G401 (cell line): ENCODE measurements around the gene GMFB. TPM values are rescaled to one million over a fixed set of nuclear protein-coding genes. Genes with fewer than 3 reads are reported as not detected.

Source experiments
- DNase-seq: peaks from one replicate; pipeline ENCODE4 v3.0.0-alpha.2; 2015; ENCODE audit warnings: low spot score
- in situ Hi-C: cut with HindIII; loops from 2 replicates; pipeline ENCODE4 v1.10.0; 2016; ENCODE audit warnings: low sequenced_read_pairs, mixed read lengths
- total RNA-seq: library from RNA; depleted of rRNA; stranded (reverse); fragments of >200 nt; shearing (Covaris generic); gene quantifications from 2 replicates; pipeline ENCODE4 v1.2.3, GENCODE V29; 2014

The GMFB gene
- total RNA-seq, 1 experiment from 2014 or later = 134 TPM

DNA sequence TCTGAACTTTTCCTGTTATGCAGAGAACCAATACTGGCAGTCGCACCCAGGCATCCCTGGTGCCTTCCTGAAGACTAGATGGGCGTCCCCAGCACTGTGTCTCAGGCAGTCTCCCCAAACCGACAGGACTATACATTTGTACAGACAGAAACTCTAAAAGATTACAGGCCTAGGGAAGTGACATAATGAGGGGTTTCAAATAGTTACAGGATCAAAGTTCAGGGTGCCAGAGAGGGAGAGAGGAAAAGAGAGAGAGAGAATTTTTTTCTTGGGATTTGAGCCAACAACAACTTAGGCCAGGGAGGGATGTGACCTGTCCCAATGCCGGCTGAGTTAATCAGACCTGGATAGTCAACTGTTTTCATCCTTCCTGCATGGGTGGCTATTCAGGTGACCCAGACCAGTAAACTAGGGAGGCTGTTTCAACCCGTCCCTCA is 9.3 kb upstream of the GMFB start:
- in situ Hi-C loops = no loop called here
- DNase-seq = no peak

DNA sequence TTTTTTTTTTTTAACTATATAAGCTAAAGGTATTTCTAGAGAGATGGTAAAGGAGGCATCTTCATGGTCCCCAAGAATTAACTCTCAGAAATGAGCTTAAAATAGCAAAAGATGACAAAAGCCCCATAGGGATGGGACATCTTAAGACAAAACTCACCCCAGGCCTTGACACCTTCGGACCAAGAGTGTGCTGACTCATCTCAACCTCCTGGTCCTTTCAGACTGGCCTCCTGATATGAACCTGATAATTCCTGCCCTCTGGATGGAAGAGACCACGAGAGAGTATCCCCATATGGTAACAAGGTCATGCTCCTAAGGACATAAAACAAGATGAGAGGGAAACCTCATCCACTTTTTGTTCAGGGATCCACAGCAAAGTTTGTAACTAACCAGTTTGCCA is 8.4 kb upstream of the GMFB start:
- in situ Hi-C loops = no loop called here
- no peak for DNase-seq

DNA sequence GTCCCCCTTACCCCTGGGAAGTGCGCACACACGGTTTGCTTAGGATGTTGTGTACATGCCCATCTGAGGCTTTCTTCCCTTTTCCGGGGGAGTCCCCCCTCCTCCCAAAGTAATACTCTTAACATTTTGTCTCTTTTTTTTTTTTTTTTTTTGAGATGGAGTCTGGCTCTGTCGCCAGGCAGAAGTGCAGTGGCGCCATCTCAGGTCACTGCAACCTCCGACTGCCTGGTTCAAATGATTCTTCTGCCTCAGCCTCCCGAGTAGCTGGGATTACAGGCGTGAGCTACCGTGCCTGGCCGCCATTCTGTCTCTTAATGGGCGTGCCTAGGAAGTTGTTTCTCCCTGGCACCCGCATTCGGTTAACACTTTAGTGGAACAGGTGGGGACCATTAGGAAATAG is 4.5 kb upstream of the GMFB start:
- in situ Hi-C loops = no loop called here
- no peak for DNase-seq

DNA sequence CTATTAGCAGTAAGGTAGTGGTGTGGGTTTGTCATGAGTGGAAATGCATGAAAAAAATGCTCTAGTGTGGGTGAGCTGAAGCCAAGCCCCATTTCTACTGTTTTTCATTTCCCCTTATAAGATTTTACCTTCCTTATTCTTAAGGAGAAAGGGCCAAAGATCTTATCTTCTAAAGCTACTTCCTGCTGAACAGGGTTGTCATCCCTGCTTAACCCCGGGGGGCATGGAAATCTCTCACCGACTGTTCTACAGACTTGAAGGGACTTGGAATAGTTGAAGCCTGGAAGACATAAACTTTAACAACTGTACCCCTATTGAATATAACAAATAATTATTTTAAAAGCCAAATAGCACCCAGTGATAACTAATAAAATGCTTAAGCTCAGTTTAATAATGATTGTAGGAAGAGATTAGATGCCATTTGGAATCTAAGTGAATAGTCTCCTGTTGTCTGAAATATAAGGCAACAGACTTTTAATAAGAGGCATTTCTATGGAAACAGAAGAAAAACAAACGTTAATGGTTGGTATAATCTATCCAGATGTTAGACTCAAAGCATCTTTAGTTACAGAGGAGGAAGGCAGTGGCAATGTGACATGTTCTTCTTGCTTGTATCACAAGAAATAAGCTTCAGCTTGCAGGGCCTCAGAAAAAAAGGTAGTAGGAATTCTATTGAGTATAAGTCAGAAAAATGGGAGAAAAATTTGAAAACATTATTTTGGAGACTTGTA is 1.8 kb upstream of the GMFB start:
- in situ Hi-C loops = no loop called here
- DNase-seq = no peak

DNA sequence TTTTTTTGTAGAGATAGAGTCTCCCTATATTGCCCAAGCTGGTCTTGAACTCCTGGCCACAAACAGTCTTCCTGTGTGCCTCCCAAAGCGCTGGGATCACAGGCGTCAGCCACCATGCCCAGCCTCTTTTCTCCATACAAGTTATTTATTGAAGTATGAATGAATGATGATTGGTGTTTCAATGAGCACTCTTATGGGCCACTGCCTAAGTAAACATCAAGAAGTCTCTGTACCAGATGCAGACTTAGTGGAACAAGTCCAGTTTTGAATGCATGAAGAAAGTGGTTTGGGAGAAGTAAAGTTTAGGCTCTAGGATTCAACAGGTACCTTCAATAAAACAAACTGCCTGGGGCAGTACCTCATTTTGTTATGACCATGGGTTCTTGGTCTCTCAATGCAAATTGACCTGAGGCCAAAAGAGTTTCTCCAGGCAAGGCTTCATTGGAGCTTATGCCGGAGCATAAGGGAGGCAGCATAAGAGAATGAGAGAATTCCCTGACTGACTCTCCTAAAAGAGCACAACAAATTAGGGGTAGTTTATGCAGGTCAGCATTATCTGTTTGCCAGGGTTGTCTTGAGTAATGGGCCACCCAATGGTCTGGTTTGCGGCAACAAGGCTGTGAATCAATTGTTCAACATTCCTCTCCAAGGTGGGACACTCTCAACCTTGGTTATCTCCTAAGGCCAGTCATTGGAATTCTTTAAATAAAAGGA is 1.1 kb upstream of the GMFB start:
- in situ Hi-C loops = no loop called here
- DNase-seq = no peak

DNA sequence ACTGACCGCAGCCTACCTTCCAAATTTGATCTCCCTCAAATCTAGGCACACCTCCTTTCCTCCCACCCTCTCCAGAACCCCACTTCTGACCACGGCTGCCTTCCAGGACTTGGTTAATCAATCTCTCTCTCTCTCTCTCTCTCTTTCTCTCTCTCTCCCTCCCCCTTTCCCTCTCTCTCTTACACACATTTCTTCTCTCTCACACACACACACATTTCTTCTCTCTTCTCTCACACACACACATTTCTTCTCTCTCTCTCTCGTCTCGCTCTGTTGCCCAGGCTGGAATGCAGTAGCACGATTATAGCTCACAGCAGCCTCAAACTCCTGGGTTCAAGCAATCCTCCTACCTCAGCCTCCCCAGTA is 521 bp upstream of the GMFB start:
- in situ Hi-C loops = no loop called here
- DNase-seq = no peak

DNA sequence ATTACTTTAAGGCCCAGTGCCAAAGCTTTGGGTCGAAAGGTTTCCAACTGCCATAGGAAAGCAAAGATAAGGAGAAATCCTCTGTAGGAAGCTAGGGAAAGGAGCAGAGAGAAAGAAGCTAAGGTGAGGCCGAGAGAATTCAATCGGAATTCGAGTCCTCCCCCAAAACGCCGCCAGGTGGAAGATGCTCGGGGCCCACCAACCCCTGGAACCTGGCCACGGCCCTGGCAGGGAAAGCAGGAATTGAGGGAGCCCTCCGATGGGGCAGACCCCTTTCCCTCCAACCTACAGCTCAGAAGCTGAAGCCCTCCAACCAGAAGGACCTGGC is 498 bp downstream of the GMFB start:
- peak; percentile 27 for DNase-seq
- in situ Hi-C loops = no loop called here

DNA sequence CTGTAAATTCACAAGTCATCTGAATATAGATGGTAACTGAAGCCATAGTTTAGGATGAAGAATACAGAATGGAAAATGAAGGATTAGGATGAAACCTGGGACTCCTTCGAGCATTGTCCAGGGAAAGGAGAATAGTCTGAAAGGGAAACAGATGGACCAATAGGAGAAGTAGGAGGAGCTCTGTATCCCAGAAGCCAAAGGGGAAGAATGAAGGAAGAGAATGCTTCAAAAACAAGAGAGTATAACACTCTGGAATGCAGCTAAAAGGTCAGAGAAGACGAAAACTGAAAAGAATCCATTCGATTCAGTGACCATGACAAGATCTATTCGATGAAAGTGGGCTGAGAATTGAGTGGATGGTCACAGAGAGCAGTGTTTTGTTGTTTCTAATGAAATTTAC is 1.0 kb downstream of the GMFB start:
- peak; percentile 50 for DNase-seq

DNA sequence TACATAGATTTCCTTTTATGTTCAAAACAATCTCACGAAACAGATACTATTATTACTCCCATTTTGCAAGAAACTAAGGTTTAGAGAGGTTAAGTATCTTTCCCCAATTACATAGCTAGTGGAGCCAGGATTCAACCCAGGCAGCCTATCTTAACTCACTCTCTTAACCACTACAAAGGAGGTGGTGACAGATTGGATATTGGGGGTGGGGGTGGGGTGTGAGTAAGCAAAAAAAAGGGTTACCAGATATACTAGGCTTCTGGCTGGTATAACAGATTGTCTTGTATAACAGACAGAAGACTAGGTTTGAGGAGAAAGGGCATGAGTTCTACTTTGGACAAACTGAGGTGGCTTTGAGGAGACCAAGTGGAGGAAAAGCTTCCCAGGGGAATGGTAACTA is 2.1 kb downstream of the GMFB start:
- in situ Hi-C loops = no loop called here
- no peak for DNase-seq

More for the DNA sequence above, 1.0 kb downstream of the GMFB start:
- in situ Hi-C loops = no loop called here

DNA sequence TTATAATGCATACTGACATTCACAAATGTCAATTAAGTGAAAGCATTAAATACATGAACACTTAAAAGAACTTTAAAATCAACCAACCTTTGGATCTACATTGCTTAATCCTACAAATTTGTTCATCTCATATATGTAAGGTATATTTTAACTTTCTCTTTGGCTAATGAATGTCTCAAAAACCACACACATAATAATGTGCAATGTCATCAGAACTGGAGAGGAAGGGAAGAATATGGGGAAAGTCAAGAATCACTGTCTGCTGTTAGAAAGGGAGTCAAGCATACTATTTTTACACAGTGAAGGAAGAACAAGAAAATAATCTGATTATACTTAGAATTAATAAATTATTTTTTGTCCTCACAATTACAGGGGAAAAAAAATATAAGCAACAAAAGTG is 4.9 kb downstream of the GMFB start:
- in situ Hi-C loops = no loop called here
- no peak for DNase-seq

DNA sequence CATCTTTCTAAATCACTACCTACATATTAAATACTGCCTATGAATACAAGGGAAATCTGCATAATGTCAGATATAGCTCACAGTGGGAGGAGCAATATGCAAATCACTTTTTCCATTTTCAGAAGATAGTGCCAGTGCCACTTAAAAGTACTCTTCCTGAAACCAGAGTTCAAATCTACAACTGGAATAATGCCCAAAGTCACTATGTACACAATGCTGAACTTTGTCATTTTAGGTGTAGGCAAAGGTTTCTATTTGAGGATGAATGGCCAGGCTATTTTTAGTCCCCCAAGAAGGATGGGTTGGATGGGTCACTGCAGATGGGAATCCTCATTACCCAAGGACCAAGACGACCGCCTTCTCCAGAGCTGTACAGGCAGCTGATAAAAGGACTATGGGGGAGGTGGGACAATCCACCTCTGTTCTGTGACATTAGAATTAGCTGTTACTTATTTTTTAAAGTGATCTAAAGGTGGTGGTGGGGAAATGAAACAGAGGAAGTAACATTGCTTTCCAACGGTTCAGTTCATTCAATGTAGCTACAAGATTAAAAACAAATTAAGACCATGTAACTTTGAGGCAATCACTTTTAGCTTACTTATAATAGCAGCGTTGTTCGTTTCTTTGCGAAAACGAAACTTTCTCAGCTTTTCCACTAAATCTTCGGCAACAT is 5.6 kb downstream of the GMFB start:
- no peak for DNase-seq
- in situ Hi-C loops = no loop called here

DNA sequence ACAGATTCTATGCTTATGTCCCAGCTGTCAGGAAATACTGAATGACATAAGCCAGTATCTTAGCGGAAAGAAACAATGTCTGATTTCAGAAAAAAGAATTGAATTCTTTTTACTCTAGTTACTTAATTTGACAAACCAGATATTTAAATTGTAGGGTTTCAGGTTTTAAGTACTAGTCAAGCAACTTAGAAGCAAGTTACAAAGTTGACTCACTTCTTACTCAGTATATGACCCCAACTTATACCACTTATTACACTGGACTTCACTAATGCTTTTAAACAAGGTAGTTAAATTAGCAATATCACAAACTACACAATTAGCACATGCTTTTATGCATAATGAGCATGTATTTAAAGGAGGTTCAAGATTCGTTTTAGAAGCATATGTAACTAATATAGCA is 7.1 kb downstream of the GMFB start:
- DNase-seq = no peak
- in situ Hi-C loops = no loop called here

DNA sequence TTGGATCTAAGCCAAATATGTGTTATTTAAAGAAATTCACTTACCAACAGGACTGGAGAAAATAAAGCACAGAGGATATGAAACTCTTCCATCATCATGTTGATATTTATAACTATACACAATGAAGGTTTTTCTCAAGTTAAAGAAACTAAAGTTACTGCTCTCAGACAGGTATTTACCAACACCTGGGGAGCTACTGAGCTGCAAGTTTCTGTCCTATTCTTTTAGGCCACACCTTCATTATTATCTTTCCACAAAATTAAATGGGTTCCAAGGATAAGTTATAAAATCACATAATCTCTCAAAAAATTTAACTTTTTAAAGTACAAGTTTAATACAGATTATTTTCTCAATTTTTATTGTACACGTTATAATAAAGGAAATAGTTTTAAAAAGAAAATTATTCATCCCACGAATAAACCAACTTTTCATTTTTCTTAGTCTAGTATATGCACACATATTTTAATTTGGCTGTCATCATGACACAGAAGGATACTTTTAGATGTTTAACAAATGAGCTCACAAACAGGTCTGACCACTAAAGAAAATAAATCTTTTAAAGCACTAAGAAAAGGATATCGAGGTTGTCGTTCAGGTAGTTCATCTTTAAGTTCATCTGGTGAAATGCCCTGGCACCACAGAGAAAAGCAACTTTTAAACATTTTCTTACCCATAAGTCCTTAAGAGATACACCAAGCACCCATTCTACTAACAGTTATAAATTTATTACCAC is 7.8 kb downstream of the GMFB start:
- no peak for DNase-seq
- in situ Hi-C loops = no loop called here

DNA sequence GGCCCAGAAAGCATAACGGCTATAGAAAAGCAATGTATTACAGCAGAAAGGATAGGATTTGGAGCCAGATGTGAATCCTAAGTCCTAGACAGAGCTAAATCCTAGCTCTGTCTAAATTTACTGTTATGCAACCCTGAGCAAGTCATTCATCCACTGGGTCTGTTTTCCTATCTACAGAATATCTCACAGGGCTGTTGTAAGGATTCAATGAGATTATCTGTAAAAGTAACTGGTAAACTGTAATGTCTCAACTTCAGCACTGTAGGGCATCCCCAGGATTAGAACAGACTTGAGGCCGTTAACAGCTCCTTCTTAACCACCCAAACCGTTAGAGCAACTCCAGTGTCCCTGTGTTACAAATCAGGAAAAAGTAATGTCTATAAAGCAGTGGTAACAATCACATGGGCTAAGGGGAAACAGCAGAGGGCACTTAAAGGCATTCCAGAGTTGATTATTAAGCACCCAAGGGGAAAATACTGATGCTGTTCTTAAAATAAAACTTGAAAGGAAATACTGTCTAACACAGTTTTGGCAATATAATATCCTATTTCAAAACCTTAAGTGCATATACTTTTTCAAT is 10.1 kb downstream of the GMFB start:
- no peak for DNase-seq
- in situ Hi-C loops = no loop called here

DNA sequence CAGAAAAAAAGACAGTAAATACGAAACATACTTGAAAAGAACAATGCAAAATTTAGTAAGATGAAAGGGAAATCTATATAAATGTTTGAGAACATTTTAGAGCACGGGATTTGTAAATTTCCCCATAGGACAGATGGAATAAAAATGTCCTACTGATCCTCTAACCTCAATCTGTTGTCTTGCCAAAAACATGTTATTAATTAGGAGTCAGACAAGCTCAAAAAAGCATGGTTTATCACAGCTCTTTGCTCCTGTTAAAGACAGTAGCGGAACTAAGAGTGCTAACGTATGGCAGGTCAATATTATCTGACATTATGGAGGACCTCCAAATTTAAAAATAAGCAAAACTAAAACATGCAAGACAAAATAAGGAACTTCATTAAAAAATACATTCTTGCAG is 12.9 kb downstream of the GMFB start:
- peak; percentile 20 for DNase-seq
- in situ Hi-C loops = no loop called here

DNA sequence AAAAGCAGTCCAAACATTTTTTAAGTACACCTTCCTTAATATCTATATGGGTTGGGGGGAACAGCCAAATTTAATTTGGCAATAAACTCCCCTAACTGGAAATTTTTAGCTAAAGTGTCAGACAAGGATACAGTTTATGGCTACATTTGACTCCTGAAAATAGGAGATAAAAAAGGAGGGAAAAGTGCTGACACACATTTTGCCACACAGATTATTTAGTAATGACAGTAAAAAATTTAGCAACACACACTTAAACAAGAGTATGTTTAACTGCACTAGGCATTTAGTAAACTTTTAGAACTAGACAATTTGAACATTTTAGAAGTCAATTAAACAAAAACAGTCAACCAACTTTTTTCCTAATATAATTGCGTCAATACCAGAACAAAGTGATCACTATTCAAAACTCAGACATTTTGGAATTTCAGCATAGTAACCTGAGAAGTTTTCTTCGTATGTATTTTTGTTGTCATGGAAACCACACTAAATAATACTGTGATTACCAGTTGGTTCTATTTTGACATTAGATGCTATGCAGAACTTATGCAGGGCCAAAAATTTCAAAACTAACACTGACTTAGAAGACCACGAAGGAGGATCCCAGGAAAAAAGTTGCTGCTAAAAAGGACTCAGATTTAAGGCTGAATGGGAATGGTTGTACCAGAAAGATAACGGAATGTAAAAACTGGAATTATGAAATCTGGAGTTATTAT is 13.4 kb downstream of the GMFB start:
- DNase-seq = no peak
- in situ Hi-C loops = no loop called here

DNA sequence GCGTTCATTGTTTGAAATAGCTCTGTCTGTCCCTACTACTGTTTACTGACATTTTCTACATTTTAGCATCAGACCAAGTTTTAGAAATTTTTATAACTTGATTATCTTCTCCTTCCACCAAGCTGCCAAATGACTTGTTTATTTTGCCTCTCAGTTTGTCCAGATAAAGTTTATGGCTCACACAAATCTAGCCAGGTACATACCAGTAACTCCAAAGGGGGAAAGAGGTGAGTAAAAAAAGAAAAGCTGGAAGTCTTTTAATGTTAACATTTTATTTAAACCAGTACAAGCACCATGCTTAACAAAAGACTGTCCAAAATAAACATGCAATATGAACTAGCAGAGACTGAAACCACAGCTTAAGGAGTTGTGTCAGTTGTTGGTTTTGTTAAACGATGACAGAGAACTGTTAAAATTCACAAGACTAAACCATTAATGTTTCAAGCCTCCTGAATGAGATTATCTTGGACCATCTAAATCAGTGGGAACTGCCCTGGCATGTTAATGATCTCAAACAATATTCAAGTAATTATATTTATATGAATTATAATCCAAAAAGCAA is 14.5 kb downstream of the GMFB start:
- in situ Hi-C loops = no loop called here
- DNase-seq = no peak

DNA sequence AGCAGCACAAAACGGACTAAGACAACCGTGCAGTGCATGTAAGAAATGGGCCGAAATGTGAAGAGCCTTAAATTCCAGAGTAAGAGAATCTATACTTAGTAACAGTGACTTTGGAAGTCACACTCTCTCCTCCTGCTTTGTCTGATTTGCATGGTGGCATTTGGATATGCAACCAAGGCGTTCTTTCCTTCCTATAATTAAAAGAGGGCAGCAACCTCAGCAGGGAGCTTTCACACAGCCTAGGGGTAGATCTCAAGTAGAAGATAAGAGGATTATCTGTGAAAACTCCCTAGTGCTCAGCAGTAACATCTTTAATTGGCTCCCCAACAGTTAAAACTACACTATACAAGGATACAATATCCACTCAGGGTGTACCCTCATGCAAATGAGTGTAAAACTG is 16.5 kb downstream of the GMFB start:
- in situ Hi-C loops = no loop called here

DNA sequence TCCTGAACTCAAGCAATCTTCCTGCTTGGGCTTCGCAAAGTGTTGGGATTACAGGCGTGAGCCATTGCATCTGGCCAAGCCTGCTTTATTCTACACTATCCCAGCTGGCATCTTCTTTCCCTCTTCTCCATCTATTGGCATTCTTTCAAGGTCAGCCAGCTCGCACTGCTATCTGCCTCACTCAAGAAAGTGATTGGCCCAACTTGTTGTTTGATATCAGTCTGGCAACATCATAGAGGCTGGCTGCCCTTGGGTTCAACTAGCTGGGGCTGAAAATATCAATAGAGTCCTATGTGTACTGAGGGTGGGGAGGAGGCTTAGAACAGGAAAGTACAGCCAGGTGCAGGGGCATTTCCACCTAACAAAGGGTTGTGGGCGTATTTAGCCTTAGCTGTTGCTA is 17.1 kb downstream of the GMFB start:
- no peak for DNase-seq
- in situ Hi-C loops = no loop called here

More for the DNA sequence above, 16.5 kb downstream of the GMFB start:
- DNase-seq = peak; percentile 19
